Tibial artery (tissue), 4 donors: ENCODE measurements around the gene STK4.
A peak's percentile ranks its signal among the peaks of the same experiment; 100 is the strongest.

Experiments used
- DNase-seq, 2 donors: peaks; one replicate each; pipeline ENCODE4 v3.0.0-alpha.2; 2019
- H3K27ac ChIP-seq, 2 donors: fragments of 200-600 bp; sonication (generic) in 1 of 2; 1 replicate in 1 of 2; 2 replicates in 1 of 2; pipeline ENCODE4 v1.5.1; 2018 to 2019; ENCODE audit warnings: mild to moderate bottlenecking in 1 of 2
- H3K27me3 ChIP-seq, 2 donors: fragments of 200-600 bp; sonication (generic) in 1 of 2; one replicate each; pipeline versions ENCODE4 v1.5.1 to v1.6.0; 2016 to 2019
- H3K36me3 ChIP-seq, 3 donors: fragments of 200-600 bp; sonication (generic) in 2 of 3; one replicate each; pipeline ENCODE4 v1.5.1; 2016 to 2019; ENCODE audit warnings: mild to moderate bottlenecking in 2 of 3
- H3K4me1 ChIP-seq, 4 donors: fragments of 200-600 bp; sonication (generic) in 2 of 4; 1 replicate in 3 of 4; 2 replicates in 1 of 4; pipeline ENCODE4 v1.5.1; 2016 to 2019
- H3K4me3 ChIP-seq, 2 donors: fragments of 200-600 bp; sonication (generic) in 1 of 2; 1 replicate in 1 of 2; 2 replicates in 1 of 2; pipeline ENCODE4 v1.5.1; 2018 to 2019; ENCODE audit warnings: mild to moderate bottlenecking in 2 of 2
- H3K9me3 ChIP-seq, 3 donors: fragments of 200-600 bp; sonication (generic) in 1 of 3; one replicate each; pipeline ENCODE4 v1.5.1; 2016 to 2019
- intact Hi-C: fragments of 100-400 bp; cut with DNase I; formaldehyde crosslinking; loops from one replicate; pipeline ENCODE4 v1.15.0; 2023; ENCODE audit warnings: low total_unique reads
- TF ChIP-seq, protein P1 (sequence below), 2 experiments: fragments of 200-600 bp in 1 of 2; fragments of 450-650 bp in 1 of 2; IDR thresholded peaks; one replicate each; pipeline ENCODE4 v1.5.1; 2017 to 2019; ENCODE audit warnings: antibody characterized with exemption in 2 of 2, mild to moderate bottlenecking in 1 of 2, moderate library complexity in 1 of 2

Gene STK4

DNA sequence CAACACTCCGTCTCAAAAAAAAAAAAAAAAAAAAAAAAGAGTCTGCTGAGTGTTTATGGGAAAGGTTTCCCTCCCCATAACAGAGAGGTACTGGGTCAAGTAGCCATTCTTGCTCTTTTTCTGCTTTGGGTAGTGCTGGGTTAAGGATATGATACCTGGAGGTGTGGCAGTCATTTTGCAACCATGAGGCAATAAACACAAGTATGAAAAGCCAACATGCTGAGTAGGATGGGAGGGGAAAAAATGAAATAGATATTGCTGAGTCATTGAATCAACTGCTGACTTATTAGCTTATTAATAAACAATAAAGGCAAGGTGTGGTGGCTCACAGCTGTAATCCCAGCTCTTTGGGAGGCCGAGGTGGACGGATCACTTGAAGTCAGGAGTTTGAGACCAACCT, 3.8 kb upstream of the STK4 start:
- Histone ChIP-seq H3K27me3 (no peaks in the 10 kb centered on the region), H3K4me1 (peaks cover 0 to 35% (median 20%) of the 10 kb centered on the region in 4 donors), H3K9me3 (no peaks in the 10 kb centered on the region), H3K4me3 (no peak overlapping the region), H3K27ac (no peak overlapping the region), H3K36me3 (no peaks in the 10 kb centered on the region)
- TF ChIP-seq, protein P1, sequence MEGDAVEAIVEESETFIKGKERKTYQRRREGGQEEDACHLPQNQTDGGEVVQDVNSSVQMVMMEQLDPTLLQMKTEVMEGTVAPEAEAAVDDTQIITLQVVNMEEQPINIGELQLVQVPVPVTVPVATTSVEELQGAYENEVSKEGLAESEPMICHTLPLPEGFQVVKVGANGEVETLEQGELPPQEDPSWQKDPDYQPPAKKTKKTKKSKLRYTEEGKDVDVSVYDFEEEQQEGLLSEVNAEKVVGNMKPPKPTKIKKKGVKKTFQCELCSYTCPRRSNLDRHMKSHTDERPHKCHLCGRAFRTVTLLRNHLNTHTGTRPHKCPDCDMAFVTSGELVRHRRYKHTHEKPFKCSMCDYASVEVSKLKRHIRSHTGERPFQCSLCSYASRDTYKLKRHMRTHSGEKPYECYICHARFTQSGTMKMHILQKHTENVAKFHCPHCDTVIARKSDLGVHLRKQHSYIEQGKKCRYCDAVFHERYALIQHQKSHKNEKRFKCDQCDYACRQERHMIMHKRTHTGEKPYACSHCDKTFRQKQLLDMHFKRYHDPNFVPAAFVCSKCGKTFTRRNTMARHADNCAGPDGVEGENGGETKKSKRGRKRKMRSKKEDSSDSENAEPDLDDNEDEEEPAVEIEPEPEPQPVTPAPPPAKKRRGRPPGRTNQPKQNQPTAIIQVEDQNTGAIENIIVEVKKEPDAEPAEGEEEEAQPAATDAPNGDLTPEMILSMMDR (IDR thresholded peaks at IDR 0.05), result no peak
- intact Hi-C loops, result loop anchor here (5.0 kb wide), 1 partner anchor 75 kb away; the partner anchor contains the start of gene YWHAB
- no peak for DNase-seq

DNA sequence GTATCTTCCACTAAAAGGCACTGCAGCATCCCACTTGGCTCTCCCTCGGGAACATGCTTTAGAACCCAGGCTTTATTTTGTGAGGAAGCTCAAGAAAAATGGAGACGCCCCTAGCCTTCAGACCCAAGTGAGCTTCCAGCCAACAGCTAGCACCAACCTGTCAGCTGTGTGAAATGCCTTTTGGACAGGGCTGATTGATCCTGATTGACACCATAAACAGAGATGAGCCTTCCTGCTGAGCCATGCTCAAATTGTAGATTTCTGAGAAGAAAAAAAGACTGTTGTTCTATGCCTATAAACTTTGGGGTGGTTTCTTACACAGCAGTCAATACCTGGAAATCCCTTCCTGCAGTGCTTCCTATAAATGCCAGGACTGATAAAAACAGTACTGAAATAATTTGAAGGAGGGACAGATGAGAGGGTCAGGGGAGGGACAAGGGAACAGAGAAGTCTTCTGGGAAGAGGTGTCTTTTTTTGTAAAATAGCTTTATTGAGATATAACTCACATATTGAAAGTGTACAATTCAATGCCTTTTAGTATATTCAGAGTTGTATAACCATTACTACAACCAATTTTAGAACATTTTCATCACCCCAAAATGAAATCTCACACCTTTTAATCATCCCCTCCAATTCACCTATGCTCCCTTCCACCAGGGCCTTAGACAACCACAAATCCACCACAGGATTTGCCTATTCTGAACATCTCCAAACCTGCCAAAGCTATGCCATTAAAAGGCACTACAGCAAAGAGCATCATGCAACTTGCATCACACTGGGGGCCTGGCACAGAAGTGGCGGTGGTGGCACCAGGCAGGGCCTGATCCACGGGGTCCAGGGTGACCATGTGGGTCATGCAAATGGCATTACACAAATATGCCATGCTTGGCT, 2.7 kb upstream of the STK4 start:
- no peak for DNase-seq
- H3K9me3 ChIP-seq, result no peaks in the 10 kb centered on the region
- H3K4me1 ChIP-seq, result peaks cover 0 to 41% (median 23%) of the 10 kb centered on the region in 4 donors

DNA sequence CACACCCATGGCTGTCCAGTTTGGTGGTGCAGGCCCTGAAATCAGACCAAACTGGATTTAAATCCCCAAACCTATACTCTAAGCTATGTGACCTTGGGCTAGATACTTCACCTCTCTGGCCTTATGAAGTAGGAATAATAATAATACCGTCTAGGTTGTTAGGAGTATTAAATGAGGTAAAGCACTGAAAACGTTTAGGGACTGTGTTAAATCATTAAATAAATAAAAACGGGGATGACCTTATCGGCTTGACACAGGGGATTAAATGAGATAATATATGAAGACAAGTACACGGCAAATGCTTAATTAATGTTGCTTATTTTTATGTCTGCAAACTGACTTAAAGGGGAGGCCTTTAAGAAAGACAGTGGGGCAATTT, 672 bp upstream of the STK4 start:
- TF ChIP-seq, protein P1 (IDR thresholded peaks at IDR 0.05), result no peak
- no peak for DNase-seq
- no peaks in the 10 kb centered on the region for H3K36me3 ChIP-seq
- no peaks in the 10 kb centered on the region for H3K9me3 ChIP-seq
- H3K4me1 ChIP-seq, result peaks cover 0 to 28% (median 13%) of the 10 kb centered on the region in 4 donors
- peak overlapping the region; percentile 85 to 88 for H3K27ac ChIP-seq
- no peaks in the 10 kb centered on the region for H3K27me3 ChIP-seq
- peak overlapping the region; percentile 71 to 92 for H3K4me3 ChIP-seq
- intact Hi-C loops, result no loop called here

More for the DNA sequence above, 2.7 kb upstream of the STK4 start:
- Histone ChIP-seq H3K27me3 (no peaks in the 10 kb centered on the region), H3K27ac (no peak overlapping the region), H3K36me3 (no peaks in the 10 kb centered on the region), H3K4me3 (no peak overlapping the region)
- intact Hi-C loops, result loop anchor here (5.0 kb wide), 1 partner anchor 76 kb away; the partner anchor contains the start of gene YWHAB
- TF ChIP-seq, protein P1 (IDR thresholded peaks at IDR 0.05), result no peak

DNA sequence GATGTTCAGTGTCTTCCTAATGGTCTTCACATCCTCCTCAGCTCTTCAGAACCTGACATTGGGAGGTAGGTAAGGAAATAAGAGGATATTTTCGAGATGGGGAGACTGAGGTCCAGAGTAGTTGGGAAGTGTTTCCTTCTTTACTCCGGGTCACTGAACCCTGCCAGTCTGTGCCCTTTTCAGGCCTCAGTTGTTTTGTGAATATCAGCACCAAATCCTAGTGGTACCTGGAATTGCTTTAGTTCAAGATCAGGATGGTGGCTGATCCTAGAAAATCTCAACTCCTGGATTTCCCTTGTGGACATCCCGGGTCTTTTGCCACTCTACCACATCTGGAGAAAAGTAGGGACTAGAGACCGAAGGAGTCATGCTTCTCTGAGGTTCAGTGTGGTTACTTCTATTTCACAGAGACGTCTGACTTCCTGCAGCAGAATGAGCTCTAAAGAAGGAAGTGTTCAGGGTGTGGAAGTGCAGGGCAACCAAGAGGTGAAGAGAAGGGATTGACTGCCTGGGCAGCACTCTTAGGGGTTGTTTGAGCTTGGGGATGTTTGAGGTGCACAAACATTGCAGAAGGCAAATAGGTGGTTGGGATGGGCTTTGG, 995 bp downstream of the STK4 start:
- H3K27me3 ChIP-seq, result no peaks in the 10 kb centered on the region
- peak overlapping the region; percentile 85 to 88 for H3K27ac ChIP-seq
- no peaks in the 10 kb centered on the region for H3K9me3 ChIP-seq
- TF ChIP-seq, protein P1 (IDR thresholded peaks at IDR 0.05), result no peak
- intact Hi-C loops, result no loop called here
- H3K36me3 ChIP-seq, result peaks cover 0 to 3% (median 1%) of the 10 kb centered on the region in 3 donors
- no peak for DNase-seq
- H3K4me1 ChIP-seq, result peaks cover 0 to 24% (median 10%) of the 10 kb centered on the region in 4 donors
- peak overlapping the region; percentile 71 to 92 for H3K4me3 ChIP-seq

DNA sequence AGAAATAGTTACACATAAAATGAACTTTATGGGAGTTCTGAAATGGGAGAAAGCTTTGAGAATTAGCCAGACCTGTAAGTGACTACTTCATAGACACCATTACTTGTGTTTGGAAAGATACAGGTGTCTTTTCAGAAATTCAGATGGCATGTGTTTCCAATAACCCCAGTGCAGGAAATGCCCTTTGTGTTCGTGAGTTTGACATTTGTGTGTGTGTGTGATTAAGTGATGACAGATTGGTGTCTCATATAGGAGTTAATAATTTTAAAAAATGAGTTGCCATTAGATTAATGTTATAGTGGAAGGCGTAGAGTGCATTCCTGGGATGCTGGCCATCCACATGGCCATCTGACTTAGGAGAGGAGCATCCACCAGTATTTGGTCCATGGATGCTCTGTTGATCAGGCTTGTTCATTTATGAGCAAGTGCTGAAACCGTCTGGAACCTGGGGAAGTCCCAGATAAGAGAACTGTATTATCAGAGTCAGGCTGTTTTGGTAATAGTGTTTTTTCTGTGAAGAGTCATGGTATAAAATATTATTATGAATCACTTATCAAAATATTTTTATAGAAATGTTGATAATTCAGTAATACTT, 3.1 kb downstream of the STK4 start:
- TF ChIP-seq, protein P1 (IDR thresholded peaks at IDR 0.05), result no peak
- intact Hi-C loops, result no loop called here
- H3K27ac ChIP-seq, result no peak overlapping the region
- H3K4me3 ChIP-seq, result no peak overlapping the region
- no peaks in the 10 kb centered on the region for H3K27me3 ChIP-seq
- H3K36me3 ChIP-seq, result peaks cover 15 to 22% (median 20%) of the 10 kb centered on the region in 3 donors
- no peaks in the 10 kb centered on the region for H3K9me3 ChIP-seq
- peaks cover 0 to 24% (median 10%) of the 10 kb centered on the region in 4 donors for H3K4me1 ChIP-seq
- no peak for DNase-seq
